ENCODE results near the gene CLDN18.

GRCh38 chr3:138027821-138028220, 17.9 kb downstream of the CLDN18 start:
- TF ChIP-seq, protein P1, sequence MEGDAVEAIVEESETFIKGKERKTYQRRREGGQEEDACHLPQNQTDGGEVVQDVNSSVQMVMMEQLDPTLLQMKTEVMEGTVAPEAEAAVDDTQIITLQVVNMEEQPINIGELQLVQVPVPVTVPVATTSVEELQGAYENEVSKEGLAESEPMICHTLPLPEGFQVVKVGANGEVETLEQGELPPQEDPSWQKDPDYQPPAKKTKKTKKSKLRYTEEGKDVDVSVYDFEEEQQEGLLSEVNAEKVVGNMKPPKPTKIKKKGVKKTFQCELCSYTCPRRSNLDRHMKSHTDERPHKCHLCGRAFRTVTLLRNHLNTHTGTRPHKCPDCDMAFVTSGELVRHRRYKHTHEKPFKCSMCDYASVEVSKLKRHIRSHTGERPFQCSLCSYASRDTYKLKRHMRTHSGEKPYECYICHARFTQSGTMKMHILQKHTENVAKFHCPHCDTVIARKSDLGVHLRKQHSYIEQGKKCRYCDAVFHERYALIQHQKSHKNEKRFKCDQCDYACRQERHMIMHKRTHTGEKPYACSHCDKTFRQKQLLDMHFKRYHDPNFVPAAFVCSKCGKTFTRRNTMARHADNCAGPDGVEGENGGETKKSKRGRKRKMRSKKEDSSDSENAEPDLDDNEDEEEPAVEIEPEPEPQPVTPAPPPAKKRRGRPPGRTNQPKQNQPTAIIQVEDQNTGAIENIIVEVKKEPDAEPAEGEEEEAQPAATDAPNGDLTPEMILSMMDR (IDR thresholded peaks at IDR 0.05; ENCODE audit: low read depth, low read length, missing input control): no peak
- TF ChIP-seq MAX (IDR thresholded peaks at IDR 0.05) (no peak), GABPA (IDR thresholded peaks at IDR 0.05 in 1 of 2, conservative IDR thresholded peaks at IDR 0.05 in 1 of 2) (no peak), ATF3 (IDR thresholded peaks at IDR 0.05) (no peak), JUND (IDR thresholded peaks at IDR 0.05) (no peak), EGR1 (IDR thresholded peaks at IDR 0.05; ENCODE audit: low read depth in 2 of 2) (no peak), HNF4A (conservative IDR thresholded peaks at IDR 0.05) (no peak), TAF1 (conservative IDR thresholded peaks at IDR 0.05) (no peak), FOXA1 (IDR thresholded peaks at IDR 0.05) (no peak), RAD21 (IDR thresholded peaks at IDR 0.05) (no peak), SP1 (IDR thresholded peaks at IDR 0.05) (no peak), HNF4G (IDR thresholded peaks at IDR 0.05) (no peak)
- TF ChIP-seq, protein P2, sequence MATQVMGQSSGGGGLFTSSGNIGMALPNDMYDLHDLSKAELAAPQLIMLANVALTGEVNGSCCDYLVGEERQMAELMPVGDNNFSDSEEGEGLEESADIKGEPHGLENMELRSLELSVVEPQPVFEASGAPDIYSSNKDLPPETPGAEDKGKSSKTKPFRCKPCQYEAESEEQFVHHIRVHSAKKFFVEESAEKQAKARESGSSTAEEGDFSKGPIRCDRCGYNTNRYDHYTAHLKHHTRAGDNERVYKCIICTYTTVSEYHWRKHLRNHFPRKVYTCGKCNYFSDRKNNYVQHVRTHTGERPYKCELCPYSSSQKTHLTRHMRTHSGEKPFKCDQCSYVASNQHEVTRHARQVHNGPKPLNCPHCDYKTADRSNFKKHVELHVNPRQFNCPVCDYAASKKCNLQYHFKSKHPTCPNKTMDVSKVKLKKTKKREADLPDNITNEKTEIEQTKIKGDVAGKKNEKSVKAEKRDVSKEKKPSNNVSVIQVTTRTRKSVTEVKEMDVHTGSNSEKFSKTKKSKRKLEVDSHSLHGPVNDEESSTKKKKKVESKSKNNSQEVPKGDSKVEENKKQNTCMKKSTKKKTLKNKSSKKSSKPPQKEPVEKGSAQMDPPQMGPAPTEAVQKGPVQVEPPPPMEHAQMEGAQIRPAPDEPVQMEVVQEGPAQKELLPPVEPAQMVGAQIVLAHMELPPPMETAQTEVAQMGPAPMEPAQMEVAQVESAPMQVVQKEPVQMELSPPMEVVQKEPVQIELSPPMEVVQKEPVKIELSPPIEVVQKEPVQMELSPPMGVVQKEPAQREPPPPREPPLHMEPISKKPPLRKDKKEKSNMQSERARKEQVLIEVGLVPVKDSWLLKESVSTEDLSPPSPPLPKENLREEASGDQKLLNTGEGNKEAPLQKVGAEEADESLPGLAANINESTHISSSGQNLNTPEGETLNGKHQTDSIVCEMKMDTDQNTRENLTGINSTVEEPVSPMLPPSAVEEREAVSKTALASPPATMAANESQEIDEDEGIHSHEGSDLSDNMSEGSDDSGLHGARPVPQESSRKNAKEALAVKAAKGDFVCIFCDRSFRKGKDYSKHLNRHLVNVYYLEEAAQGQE (IDR thresholded peaks at IDR 0.05): no peak
- TF ChIP-seq, protein P3, sequence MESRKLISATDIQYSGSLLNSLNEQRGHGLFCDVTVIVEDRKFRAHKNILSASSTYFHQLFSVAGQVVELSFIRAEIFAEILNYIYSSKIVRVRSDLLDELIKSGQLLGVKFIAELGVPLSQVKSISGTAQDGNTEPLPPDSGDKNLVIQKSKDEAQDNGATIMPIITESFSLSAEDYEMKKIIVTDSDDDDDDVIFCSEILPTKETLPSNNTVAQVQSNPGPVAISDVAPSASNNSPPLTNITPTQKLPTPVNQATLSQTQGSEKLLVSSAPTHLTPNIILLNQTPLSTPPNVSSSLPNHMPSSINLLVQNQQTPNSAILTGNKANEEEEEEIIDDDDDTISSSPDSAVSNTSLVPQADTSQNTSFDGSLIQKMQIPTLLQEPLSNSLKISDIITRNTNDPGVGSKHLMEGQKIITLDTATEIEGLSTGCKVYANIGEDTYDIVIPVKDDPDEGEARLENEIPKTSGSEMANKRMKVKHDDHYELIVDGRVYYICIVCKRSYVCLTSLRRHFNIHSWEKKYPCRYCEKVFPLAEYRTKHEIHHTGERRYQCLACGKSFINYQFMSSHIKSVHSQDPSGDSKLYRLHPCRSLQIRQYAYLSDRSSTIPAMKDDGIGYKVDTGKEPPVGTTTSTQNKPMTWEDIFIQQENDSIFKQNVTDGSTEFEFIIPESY (IDR thresholded peaks at IDR 0.05): no peak

Measured in liver (tissue), 3 donors.